HG03045 (cell line): ENCODE measurements around the gene UGGT1.
A peak's percentile ranks its signal among the peaks of the same experiment; 100 is the strongest.

Source experiments
- ATAC-seq: cut with Tn5 transposase; IDR thresholded peaks from one replicate; pipeline ENCODE4 v1.9.1; 2021; ENCODE audit warnings: mild to moderate bottlenecking, moderate library complexity; ENCODE audit not compliant: unreplicated experiment

UGGT1 gene, protein sequence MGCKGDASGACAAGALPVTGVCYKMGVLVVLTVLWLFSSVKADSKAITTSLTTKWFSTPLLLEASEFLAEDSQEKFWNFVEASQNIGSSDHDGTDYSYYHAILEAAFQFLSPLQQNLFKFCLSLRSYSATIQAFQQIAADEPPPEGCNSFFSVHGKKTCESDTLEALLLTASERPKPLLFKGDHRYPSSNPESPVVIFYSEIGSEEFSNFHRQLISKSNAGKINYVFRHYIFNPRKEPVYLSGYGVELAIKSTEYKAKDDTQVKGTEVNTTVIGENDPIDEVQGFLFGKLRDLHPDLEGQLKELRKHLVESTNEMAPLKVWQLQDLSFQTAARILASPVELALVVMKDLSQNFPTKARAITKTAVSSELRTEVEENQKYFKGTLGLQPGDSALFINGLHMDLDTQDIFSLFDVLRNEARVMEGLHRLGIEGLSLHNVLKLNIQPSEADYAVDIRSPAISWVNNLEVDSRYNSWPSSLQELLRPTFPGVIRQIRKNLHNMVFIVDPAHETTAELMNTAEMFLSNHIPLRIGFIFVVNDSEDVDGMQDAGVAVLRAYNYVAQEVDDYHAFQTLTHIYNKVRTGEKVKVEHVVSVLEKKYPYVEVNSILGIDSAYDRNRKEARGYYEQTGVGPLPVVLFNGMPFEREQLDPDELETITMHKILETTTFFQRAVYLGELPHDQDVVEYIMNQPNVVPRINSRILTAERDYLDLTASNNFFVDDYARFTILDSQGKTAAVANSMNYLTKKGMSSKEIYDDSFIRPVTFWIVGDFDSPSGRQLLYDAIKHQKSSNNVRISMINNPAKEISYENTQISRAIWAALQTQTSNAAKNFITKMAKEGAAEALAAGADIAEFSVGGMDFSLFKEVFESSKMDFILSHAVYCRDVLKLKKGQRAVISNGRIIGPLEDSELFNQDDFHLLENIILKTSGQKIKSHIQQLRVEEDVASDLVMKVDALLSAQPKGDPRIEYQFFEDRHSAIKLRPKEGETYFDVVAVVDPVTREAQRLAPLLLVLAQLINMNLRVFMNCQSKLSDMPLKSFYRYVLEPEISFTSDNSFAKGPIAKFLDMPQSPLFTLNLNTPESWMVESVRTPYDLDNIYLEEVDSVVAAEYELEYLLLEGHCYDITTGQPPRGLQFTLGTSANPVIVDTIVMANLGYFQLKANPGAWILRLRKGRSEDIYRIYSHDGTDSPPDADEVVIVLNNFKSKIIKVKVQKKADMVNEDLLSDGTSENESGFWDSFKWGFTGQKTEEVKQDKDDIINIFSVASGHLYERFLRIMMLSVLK (N-terminal part only)

DNA sequence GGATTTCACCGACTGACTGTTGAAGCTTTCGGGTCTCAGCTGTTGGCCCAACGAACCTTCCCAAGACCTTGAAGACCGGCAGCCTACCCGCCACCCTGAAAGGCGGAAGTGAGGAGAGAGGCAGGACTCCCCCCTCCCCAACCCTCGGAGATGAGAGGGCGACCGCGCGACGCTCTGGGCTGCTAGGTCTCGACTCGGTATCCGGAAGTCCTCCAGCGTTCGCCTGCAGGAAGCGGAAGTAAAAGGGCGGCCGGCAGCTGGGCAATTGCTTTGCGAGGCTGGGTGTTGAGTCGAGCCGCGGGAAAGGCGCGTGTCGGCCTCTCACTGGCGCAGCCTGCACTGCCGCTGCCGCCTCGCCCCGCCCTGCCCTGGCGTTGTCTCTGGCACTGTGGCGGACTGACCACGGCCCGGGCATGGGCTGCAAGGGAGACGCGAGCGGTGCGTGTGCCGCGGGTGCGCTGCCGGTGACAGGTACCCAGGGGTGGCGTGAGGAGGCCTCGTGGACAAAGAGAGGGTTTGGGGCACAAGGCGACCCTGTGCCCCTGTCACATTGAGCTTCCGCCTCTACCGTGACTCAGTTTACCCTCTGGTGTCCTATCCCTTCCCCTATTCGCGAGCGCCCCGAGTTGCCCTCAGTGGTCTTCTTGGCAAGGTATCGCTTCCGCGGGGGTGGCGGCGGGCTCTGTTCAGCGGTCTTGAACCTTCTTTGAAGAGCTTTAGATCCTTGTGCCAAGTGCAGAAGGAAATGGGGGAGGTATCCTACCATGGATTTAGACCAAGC is at the start of gene UGGT1:
Gene UGGT1, plus strand, starts transcription at position 256 of the 781 bp plus-strand sequence. Its CDS starts 158 bp downstream, at position 414.
- peak; percentile 93 for ATAC-seq

DNA sequence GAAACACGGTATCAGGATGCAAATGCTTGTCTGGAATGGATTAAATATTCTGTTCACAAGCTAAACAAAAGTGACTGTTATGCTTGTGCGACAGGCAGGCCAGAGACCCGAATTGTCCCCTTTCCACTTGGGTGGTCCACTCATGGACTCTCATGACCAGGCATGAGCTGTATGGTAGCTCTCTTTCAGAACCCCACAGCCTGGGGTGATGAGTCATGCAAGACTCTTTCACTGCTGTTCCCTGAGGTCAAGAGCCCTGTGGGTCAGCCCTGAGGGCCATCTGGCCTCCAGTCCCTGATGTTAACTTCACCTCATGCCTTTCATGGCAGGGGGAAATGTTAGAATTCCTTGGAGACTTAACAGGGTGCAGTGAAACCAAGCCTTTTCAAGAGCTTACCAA is 49.4 kb upstream of the UGGT1 start:
- ATAC-seq, result no peak

DNA sequence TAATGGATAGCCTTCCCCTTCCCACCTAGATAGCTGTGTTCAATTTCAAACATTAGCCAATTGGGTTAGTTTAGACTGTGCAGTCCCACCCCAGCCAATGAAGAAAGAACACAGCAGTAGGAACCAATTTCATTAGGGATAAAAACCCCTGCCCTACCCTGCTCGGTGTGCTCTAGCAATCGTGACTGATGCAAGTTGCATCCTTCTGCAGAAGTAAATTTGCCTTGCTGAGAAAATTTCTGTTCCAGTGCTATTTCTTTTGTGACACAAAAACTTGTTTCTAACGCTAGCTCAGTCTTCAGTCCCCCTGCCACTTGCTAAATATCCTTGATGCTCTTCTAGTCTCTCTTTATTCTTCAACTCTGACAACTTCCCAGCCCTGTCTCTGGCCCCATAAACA is 48.0 kb upstream of the UGGT1 start:
- no peak for ATAC-seq

DNA sequence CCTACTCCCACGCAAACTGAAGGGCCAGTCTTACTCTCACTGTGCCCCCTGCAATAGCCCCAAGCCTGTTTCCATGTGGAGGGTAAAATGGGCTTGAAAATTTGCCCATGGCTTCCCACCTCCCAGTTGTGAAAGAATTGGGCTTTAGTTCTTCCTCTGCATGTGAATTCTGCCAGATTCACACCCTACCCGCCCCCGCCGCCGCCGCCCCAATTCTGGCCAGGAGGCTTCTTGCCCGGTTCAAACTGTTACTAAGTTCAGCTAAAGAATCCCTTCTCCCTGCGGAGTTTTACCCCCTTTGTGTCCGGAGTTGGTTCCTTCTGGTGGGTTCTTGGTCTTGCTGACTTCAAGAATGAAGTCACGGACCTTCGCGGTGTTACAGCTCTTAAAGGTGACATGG is 37.7 kb upstream of the UGGT1 start:
- ATAC-seq, result no peak

DNA sequence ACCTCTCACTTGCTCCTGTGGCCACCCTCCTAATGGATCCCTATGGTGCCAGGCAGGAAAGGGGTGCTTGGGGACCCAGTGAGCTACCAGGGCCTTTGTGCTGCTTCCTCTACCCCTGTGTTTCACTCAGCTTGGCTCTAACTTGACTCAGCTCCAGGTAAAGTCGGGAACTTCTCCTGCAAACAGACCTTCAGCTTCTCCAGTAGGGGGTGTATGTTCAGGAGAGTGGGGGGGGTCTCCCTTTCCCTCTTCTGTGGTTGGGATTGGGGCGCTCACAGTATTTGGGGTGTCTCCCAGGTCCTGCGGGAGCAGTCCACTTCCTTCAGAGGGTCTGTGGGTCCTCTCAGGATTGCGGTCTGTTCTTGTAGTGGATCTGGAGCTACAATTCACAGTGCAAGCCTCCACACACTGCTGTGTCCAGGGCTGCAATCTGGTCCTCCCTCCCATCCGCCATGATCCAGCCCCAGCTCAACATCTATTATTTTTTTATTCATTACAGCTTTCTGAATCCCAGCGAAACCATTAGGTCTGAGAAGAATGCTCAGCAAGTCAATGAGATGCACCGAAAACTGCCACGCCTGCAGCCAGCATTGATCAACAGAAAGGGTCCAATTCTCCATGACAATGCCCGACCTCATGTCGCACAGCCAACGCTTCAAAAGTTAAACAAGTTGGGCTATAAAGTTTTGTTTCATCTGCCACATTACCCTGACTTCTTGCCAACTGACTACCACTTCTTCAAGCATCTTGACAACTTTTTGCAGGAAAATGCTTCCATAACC is 36.7 kb upstream of the UGGT1 start:
- ATAC-seq, result no peak

DNA sequence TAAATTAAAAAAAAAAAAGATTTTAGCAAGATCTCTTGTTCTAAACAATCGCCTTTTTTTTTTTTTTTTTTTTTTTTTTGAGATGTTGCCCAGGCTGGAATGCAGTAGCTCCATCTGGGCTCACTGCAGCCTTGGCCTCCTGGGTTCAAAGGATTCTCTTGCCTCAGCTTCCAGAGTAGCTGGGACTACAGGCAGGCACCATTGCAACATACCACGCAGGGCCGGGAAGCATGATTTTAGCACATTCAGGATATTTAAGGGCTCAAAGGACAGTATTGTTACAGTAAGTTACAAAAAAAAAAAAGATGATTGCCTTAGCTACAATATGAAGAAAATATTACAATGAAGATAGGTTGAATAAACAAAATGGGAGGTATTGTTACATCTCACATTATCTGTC is 33.7 kb upstream of the UGGT1 start:
- ATAC-seq, result no peak

DNA sequence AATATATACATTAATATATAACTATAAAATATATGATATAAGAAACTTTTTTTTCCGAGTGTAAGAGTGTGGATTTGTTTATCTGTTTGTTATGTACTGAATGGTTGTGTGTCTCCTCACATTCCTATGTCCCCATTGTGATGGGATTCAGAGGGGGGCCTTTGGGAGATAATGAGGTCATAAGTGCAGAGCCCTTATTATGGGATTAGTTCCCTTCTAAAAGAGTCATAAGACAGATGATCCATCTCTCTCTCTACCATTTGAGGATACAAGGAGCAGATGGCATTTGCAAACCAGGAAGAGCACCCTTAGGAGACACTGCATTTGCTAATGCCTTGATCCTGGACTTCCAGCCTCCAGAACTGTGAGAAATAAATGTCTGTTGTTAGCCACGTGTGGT is 32.9 kb upstream of the UGGT1 start:
- ATAC-seq, result no peak

DNA sequence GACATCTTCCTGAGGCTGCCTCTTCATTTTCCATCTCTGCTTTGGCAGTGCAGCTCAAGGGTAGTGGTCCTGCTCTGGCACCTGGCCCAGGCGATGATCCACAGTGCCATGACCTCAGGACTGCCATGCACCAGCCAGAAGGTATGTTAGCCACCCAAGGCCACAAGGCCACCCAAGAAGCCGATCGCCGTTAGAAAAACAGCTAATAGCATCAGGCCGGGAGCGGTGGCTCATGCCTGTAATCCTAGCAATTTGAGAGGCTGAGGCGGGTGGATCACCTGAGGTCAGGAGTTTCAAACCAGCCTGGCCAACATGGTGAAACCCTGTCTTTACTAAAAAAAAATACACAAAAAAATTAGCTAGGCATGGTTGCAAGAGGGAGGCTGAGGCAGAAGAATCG is 28.4 kb upstream of the UGGT1 start:
- no peak for ATAC-seq

DNA sequence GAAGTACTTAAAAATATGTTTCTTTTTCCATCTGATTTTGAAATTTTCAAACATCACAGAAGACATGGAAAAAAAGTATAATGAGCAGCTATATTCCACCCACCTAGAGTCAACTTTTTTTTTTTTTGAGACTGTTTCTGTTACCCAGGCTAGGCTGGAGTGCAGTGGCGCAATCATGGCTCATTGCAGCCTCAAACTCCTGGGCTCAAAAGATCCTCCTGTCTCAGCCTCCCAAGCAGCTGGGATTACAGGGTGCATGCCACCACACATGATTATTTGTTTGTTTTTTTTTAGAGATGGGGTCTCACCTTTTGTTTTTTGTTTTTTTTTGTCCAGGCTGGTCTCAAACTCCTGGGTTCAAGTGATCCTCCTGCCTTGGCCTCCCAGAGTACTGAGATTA is 26.6 kb upstream of the UGGT1 start:
- no peak for ATAC-seq

DNA sequence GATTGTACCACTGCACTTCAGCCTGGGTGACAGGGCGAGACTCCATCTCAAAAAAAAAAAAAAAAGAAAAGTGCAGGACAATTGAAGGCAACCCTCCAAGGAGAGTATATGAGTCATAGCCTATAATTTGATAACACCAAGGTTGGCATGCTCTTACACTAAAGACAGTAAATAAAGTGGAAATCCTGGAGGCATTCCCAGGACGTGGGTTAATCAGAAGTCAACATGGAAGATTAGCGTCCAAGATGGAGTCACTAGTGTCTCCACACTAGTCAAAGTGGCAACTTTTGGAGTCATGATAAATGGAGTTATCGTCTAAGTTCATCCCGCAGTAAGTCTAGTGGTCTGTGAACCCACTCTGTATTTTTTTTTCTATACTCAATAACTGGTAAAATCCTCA is 21.2 kb upstream of the UGGT1 start:
- no peak for ATAC-seq

DNA sequence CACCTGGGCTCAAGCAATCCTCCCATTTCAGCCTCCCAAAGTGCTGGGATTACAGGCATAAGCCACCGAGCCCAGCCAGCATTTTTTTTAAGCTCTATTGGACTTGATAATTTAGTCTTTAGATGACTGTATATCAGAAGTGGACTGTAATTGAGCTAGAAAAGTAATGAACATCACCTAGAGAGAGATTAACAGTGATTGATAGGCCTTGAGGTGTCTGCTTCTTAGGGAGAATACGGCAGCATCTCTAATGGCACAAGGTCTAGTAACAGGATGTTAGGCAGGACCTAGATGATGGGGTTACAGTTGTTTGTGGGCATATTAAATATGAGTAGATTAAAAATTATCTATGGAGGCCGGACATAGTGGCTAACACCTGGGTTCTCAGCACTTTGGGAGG is 17.7 kb upstream of the UGGT1 start:
- ATAC-seq, result no peak

DNA sequence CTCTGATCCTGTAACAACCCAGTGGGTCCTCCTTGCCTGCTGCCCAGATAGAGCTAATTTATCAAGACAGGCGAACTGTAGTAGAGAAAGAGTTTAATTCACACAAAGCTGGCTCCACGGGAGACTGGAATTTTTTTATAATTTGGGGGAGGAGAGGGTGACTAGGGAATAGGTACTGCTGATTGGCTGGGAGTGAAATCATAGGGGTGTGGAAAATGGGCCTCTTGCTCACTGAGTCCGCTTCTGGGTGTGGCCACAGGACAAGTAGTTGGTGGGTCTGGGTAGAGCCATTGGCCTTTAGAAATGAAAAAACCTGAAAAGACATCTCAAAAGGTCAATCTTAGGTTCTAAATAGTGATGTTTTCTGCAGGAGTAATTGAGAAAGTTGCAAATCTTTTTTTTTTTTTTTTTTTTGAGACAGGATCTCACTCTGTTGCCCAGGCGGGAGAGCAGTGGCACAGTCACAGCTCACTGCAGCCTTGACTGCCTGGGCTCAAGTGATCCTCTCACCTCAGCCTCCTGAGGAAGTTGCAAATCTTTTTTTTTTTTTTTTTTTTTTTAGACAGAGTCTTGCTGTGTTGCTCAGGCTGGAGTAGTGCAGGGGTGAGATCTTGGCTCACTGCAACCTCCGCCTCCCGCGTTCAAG is 14.4 kb upstream of the UGGT1 start:
- ATAC-seq, result no peak

DNA sequence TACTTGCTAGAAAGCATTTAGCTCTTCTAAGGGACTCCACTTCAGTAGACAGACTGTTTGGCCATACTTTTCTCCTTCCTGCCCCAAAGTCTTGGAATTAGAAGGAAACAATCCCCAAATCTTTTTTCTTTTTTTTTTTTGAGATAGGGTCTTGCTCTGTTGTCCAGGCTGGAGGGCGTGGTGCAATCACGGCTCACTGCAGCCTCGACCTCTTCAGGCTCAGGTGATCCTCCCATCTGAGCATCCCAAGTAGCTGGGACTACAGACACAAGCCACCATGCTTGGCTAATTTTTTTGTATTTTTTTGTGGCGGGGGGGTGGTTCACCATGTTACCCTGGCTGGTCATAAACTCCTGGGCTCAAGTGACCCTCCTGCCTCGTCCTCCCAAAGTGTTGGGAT is 6.2 kb upstream of the UGGT1 start:
- ATAC-seq, result no peak

DNA sequence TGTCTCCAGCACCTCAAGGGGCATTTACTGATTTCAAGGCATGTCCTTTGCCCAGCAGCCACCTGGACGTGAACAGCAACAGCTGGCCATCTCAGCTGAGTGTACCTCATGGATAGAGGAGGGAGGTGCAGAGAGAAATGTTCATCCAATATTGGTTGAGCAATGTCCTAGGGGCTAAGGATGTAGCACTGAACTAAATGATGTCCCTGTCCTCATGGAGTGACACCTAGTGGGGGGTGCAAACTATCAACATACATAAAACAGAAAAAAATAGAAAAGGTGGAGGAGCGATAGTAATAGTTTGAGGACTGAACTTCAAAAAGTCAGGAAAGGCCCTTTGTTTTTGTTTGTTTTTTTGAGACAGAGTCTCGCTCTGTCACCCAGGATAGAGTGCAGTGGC is 4.8 kb upstream of the UGGT1 start:
- no peak for ATAC-seq

DNA sequence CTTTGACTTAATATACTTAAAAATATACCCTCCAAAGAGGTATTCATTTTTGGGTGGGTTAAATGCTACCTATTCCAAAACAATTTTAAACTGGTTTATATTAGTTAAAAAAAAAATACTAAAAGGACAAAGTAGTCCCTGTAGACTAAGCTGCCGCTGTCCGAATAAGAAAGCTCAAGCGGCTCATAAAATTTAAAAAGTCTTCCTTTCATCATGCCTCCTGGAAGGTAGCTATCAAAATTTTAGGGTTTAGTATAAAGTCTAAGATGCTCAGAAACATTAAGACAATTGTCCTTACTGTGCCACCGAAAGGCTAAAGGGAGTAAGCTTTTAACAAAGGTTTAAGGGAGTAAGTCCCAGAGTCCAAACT is 440 bp upstream of the UGGT1 start:
- no peak for ATAC-seq

DNA sequence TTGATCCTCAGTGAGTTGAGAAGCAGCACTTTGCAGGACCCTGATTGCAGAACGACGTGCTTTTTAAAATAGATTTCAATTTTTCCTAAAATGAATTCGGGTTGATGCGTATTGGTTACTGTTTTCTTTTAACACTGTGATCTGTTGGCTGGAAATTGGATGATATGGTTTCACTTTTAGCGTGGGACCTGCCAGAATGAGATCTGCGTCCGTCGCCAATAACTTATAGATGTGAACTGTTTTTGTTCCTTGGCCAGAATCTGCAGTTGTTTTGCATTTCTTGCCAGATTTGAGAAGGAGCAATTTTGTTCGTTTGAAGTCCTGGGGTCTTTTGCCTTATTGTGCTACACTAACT is 703 bp downstream of the UGGT1 start:
- no peak for ATAC-seq

DNA sequence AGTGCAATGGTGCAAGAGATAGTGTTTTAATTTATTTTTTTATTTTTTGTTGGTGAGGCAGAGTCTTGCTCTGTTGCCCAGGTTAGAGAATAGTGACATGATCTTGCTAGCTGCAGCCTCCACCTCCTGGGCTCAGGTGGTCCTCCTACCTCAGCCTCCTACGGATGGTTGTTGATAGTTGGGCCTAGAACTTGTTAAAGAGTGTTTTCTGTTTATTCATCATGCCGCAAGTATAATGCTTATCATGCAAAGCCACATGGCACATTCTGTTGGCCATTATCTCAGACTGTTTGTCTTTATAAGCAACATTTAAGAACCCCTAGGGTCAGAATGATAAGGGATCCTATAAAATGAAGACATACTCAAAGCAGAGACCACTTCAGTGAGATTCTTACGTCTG is 1.7 kb downstream of the UGGT1 start:
- no peak for ATAC-seq

DNA sequence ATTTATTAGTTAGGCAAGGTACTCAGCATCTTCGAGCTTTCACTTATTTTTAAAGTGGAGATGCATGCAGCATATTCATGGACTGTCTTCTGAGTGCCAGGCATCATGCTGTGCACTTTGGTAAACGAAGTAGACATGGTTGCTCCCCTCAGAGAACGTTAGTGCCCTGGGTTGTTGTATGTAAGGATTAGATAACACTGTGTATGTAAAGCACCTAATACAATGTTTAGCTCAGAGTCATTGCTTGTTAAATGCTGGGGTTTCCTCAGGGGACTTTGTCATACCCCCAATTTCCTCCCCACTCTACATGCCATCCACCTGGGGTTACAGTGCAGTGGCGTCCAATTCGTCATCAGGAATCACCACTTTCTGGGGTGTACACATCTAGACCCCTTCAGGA is 2.8 kb downstream of the UGGT1 start:
- ATAC-seq, result no peak

DNA sequence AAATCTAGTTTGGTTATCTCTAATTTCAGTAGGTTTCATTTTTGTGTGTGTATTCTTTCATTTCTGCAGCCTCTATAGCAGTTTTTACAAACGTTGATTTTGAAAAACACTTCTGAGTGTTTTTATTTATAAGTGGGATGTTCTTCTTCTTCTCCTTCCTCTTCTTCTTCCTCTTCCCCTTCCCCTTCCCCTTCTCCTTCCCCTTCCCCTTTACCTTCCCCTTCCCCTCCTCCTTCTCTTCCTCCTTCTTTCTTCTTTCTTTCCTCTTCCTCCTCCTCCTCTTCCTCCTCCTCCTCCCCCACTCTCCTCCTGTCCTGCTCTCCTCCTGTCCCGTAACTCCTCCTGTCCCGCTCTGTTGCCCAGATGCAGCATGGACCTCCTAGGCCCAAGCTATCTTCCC is 4.2 kb downstream of the UGGT1 start:
- ATAC-seq, result no peak
